SH-SY5Y (cell line): ENCODE results near the gene FBXO46.

ENCODE experiments used
- GATA2 ChIP-seq: IDR thresholded peaks from 2 replicates; pipeline ENCODE4 v1.6.1; 2011; ENCODE audit warnings: mild to moderate bottlenecking, low read depth, low read length
- GATA3 ChIP-seq: IDR thresholded peaks from 2 replicates; pipeline ENCODE4 v1.6.1; 2011; ENCODE audit warnings: low read depth, mild to moderate bottlenecking, low read length, moderate library complexity

GRCh38 chr19:45730368-45731288, at the start of gene FBXO46:
- TF ChIP-seq GATA2 (no peak), GATA3 (no peak)
